22Rv1 (cell line): ENCODE measurements around the gene TSTD2.
"Not testable (repeated sequence)": the region's sequence is repeated elsewhere in the genome, so short reads cannot be mapped to it uniquely, and the experiment has no call there.

Experiments used
- CTCF ChIP-seq: fragments of 450-650 bp; IDR thresholded peaks from 2 replicates; pipeline ENCODE4 v1.5.1; 2017; ENCODE audit warnings: mild to moderate bottlenecking
- ZFX ChIP-seq: fragments of 450-650 bp; IDR thresholded peaks from 2 replicates; pipeline ENCODE4 v1.6.1; 2017; ENCODE audit warnings: antibody characterized with exemption, borderline replicate concordance

GRCh38 chr9:97620063-97620462 lies 13.1 kb downstream of the TSTD2 start:
- not testable (repeated sequence) for TF ChIP-seq CTCF, ZFX
